Smooth muscle cell (in vitro differentiated cells): ENCODE results near the gene TGFBR3. TPM values are rescaled to one million over a fixed set of nuclear protein-coding genes. Genes with fewer than 3 reads are reported as not detected.
A peak's percentile ranks its signal among the peaks of the same experiment; 100 is the strongest.

Experiments used
- DNase-seq: peaks from one replicate; lab custom pipeline; 2025; ENCODE audit not compliant: unreplicated experiment; lab: John Stamatoyannopoulos, UW
- H2AFZ ChIP-seq: fragments of 200-600 bp; sonication (generic); 2 replicates; pipeline ENCODE4 v1.6.0; 2016; ENCODE audit warnings: antibody characterized with exemption, low read depth, mild to moderate bottlenecking
- H3F3A ChIP-seq: fragments of 200-600 bp; sonication (generic); 2 replicates; pipeline ENCODE4 v1.6.0; 2017; ENCODE audit warnings: antibody characterized with exemption, low read depth
- H3K27ac ChIP-seq: fragments of 200-600 bp; sonication (generic); 2 replicates; pipeline ENCODE4 v1.5.1; 2016; ENCODE audit warnings: low read depth, mild to moderate bottlenecking
- H3K27me3 ChIP-seq: fragments of 200-600 bp; sonication (generic); 2 replicates; pipeline ENCODE4 v1.6.1; 2016; ENCODE audit warnings: low read depth, mild to moderate bottlenecking
- H3K36me3 ChIP-seq: fragments of 200-600 bp; sonication (generic); 2 replicates; pipeline ENCODE4 v1.5.1; 2016; ENCODE audit warnings: low read depth
- H3K4me1 ChIP-seq: fragments of 200-600 bp; sonication (generic); 2 replicates; pipeline ENCODE4 v1.5.1; 2016; ENCODE audit warnings: low read depth
- H3K4me2 ChIP-seq: fragments of 200-600 bp; sonication (generic); 2 replicates; pipeline ENCODE4 v1.6.0; 2016; ENCODE audit warnings: mild to moderate bottlenecking
- H3K4me3 ChIP-seq: fragments of 200-600 bp; sonication (generic); 2 replicates; pipeline ENCODE4 v1.5.1; 2016; ENCODE audit warnings: mild to moderate bottlenecking
- H3K79me2 ChIP-seq: fragments of 200-600 bp; sonication (generic); 2 replicates; pipeline ENCODE4 v1.6.0; 2016; ENCODE audit warnings: low read depth, mild to moderate bottlenecking
- H3K9ac ChIP-seq: fragments of 200-600 bp; sonication (generic); 2 replicates; pipeline ENCODE4 v1.6.0; 2016; ENCODE audit warnings: low read depth
- H3K9me3 ChIP-seq: fragments of 200-600 bp; sonication (generic); replicated peaks from 2 replicates; pipeline ENCODE4 v1.5.1; 2016; ENCODE audit warnings: low read depth
- H4K20me1 ChIP-seq: fragments of 200-600 bp; sonication (generic); 2 replicates; pipeline ENCODE4 v1.6.0; 2016; ENCODE audit warnings: low read depth
- CTCF ChIP-seq: fragments of 200-600 bp; sonication (generic); IDR thresholded peaks from 2 replicates; pipeline ENCODE4 v1.5.1; 2017; ENCODE audit warnings: borderline replicate concordance, mild to moderate bottlenecking, antibody characterized with exemption; ENCODE audit not compliant: insufficient read depth, poor library complexity, severe bottlenecking
- whole genome bisulfite sequencing: methylation state at CpG from one replicate; pipeline ENCODE4 v1.1.7; 2016; ENCODE audit warnings: low lambda C conversion rate; 5-methylcytosine and 5-hydroxymethylcytosine counted together
- polyA plus RNA-seq: library from polyadenylated mRNA; unstranded; fragments of >200 nt; fragmentation: Nextera tagmentation; extraction: Ambion mirVana; gene quantifications from 2 replicates; pipeline ENCODE4 v1.2.1, GENCODE V29; 2016
- total RNA-seq: library from RNA; depleted of rRNA; stranded (reverse); fragments of >200 nt; gene quantifications from 2 replicates; pipeline ENCODE4 v1.2.3, GENCODE V29; 2014

The TGFBR3 gene
- total and polyA plus RNA-seq, 2 experiments from 2014 or later: 68.3 to 112 TPM

- no peak overlapping the region for H2AFZ ChIP-seq
- no peak overlapping the region for H3K27ac ChIP-seq
- peaks cover 42% of the 10 kb centered on the region for H3K79me2 ChIP-seq
- H3K4me1 ChIP-seq: peaks cover 36% of the 10 kb centered on the region
- H4K20me1 ChIP-seq: no peaks in the 10 kb centered on the region
- no peak overlapping the region for H3K9ac ChIP-seq
- H3K4me3 ChIP-seq: no peak overlapping the region
- H3F3A ChIP-seq: peaks cover 11% of the 10 kb centered on the region
- H3K4me2 ChIP-seq: no peak overlapping the region
- no peaks in the 10 kb centered on the region for H3K9me3 ChIP-seq
- DNase-seq: no peak
- H3K36me3 ChIP-seq: no peaks in the 10 kb centered on the region
- no peak for TF ChIP-seq CTCF
- no peaks in the 10 kb centered on the region for H3K27me3 ChIP-seq
- 58% methylated on average over 1 of the region's 1 CpG for WGBS
These were observed 94.8 kb downstream of the TGFBR3 start for GRCh38 chr1:91791103-91791502.

GRCh38 chr1:91790392-91790791 lies 95.6 kb downstream of the TGFBR3 start:
- Histone ChIP-seq H4K20me1 (no peaks in the 10 kb centered on the region), H3K4me3 (no peak overlapping the region), H3K4me2 (no peak overlapping the region), H3F3A (peaks cover 10% of the 10 kb centered on the region), H3K36me3 (no peaks in the 10 kb centered on the region), H3K27me3 (no peaks in the 10 kb centered on the region), H3K79me2 (peaks cover 46% of the 10 kb centered on the region), H3K9me3 (no peaks in the 10 kb centered on the region), H3K27ac (peak overlapping the region; percentile 2), H3K9ac (no peak overlapping the region), H2AFZ (no peak overlapping the region), H3K4me1 (peaks cover 36% of the 10 kb centered on the region)
- TF ChIP-seq CTCF: no peak
- WGBS: 26% methylated on average over 1 of the region's 1 CpG
- no peak for DNase-seq

GRCh38 chr1:91789273-91789997 lies 96.5 kb downstream of the TGFBR3 start:
- Histone ChIP-seq H3K27ac (peak overlapping the region; percentile 2), H3K9ac (no peak overlapping the region), H3K4me3 (no peak overlapping the region), H3K4me1 (peaks cover 44% of the 10 kb centered on the region), H3K27me3 (no peaks in the 10 kb centered on the region), H2AFZ (no peak overlapping the region), H4K20me1 (no peaks in the 10 kb centered on the region), H3F3A (peaks cover 5% of the 10 kb centered on the region), H3K4me2 (no peak overlapping the region), H3K9me3 (no peaks in the 10 kb centered on the region), H3K36me3 (no peaks in the 10 kb centered on the region), H3K79me2 (peaks cover 46% of the 10 kb centered on the region)
- no peak for TF ChIP-seq CTCF
- DNase-seq: no peak
- WGBS: 78% methylated on average over 12 of the region's 12 CpGs

- no peaks in the 10 kb centered on the region for H4K20me1 ChIP-seq
- H3K4me1 ChIP-seq: peaks cover 51% of the 10 kb centered on the region
- no peak overlapping the region for H3K4me2 ChIP-seq
- H3K9ac ChIP-seq: no peak overlapping the region
- H3K79me2 ChIP-seq: peaks cover 39% of the 10 kb centered on the region
- TF ChIP-seq CTCF: no peak
- no peaks in the 10 kb centered on the region for H3K9me3 ChIP-seq
- H2AFZ ChIP-seq: no peak overlapping the region
- H3K27ac ChIP-seq: no peak overlapping the region
- no peak for DNase-seq
- H3K27me3 ChIP-seq: no peaks in the 10 kb centered on the region
- 77% methylated on average over 3 of the region's 3 CpGs for WGBS
- H3K4me3 ChIP-seq: no peak overlapping the region
- H3F3A ChIP-seq: no peaks in the 10 kb centered on the region
- H3K36me3 ChIP-seq: no peaks in the 10 kb centered on the region
These were observed 98.0 kb downstream of the TGFBR3 start for GRCh38 chr1:91787919-91788318.
